OCI-LY3 (cell line): ENCODE data around the gene ALKAL2.

Source experiments
- H2AFZ ChIP-seq: fragments of 200-600, 300-600 bp; shearing (Covaris generic); 2 replicates; pipeline ENCODE4 v1.6.0; 2014; ENCODE audit warnings: antibody characterized with exemption, low read depth, low read length
- H3K27ac ChIP-seq: fragments of 200-600, 300-600 bp; sonication (generic); 2 replicates; pipeline ENCODE4 v1.5.1; 2014; ENCODE audit warnings: mild to moderate bottlenecking, low read length, moderate library complexity, mixed read lengths
- H3K27me3 ChIP-seq: fragments of 200-600, 300-600 bp; sonication (generic); 2 replicates; pipeline ENCODE4 v1.6.1; 2014; ENCODE audit warnings: low read depth, low read length, mixed read lengths
- H3K36me3 ChIP-seq: fragments of 200-600, 300-600 bp; sonication (generic); replicated peaks from 2 replicates; pipeline ENCODE3; 2014; ENCODE audit warnings: low read depth, low read length, mixed read lengths
- H3K4me1 ChIP-seq: fragments of 300-600, 200-600 bp; sonication (generic); 2 replicates; pipeline ENCODE4 v1.6.1; 2014; ENCODE audit warnings: low read length, mixed read lengths
- H3K4me2 ChIP-seq: fragments of 200-600, 300-600 bp; sonication (generic); 2 replicates; pipeline ENCODE4 v1.6.1; 2014; ENCODE audit warnings: low read length, mixed read lengths
- H3K4me3 ChIP-seq: fragments of 300-600, 200-600 bp; sonication (generic); 2 replicates; pipeline ENCODE4 v1.5.1; 2014; ENCODE audit warnings: antibody characterized with exemption, mild to moderate bottlenecking, low read length, moderate library complexity
- H3K79me2 ChIP-seq: fragments of 300-600, 200-600 bp; shearing (Covaris generic); 2 replicates; pipeline ENCODE4 v1.6.1; 2014; ENCODE audit warnings: mild to moderate bottlenecking, low read length, mixed read lengths
- H3K9ac ChIP-seq: fragments of 300-600, 200-600 bp; shearing (Covaris generic); 2 replicates; pipeline ENCODE4 v1.6.0; 2014; ENCODE audit warnings: mild to moderate bottlenecking, low read length, moderate library complexity
- H3K9me3 ChIP-seq: fragments of 200-600, 300-600 bp; shearing (Covaris generic); 2 replicates; pipeline ENCODE4 v1.6.1; 2014; ENCODE audit warnings: low read length, mixed read lengths; ENCODE audit not compliant: insufficient read depth
- H4K20me1 ChIP-seq: fragments of 200-600, 300-600 bp; sonication (generic); 2 replicates; pipeline ENCODE4 v1.6.1; 2016; ENCODE audit warnings: low read length, mixed read lengths; ENCODE audit not compliant: insufficient read depth
- EZH2phosphoT487 ChIP-seq: fragments of 200-600 bp; shearing (Covaris generic); IDR thresholded peaks from 2 replicates; pipeline ENCODE4 v1.6.1; 2018; ENCODE audit warnings: antibody characterized with exemption, mixed run types, low read depth
- TF ChIP-seq, protein P1 (sequence below): fragments of 200-600, 300-600 bp; sonication (generic); IDR thresholded peaks from 2 replicates; pipeline ENCODE4 v1.5.1; 2014; ENCODE audit warnings: antibody characterized with exemption, low read length, low read depth

Gene ALKAL2

DNA sequence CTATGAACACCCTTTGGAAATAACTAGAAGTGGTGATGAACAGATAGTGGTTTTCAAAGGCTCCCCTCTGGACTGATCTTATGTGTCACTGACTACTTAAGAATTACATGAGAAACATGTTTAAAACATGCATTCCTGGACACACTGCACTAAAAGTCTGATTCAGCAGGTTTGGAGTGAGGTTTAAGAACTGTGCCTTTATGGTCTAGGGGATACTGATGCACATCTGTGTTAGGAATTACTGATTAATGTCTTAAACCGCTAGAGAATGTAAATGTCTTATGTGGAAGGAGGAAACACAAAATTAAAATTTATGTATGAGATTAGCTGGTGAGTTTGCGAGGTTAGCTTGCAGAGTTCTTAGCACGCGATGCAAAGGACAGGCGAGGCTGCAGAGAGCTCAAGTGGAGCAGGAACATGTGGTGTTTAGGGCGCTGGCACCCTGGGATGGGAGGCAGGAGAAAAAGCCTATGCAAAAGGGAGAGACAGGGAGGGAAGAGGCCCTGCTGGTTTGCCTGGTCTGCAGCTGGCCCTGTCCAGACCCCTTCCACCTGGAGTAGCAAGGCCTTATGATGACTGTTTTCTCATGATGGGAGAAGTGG, 35.8 kb downstream of the ALKAL2 start:
- no peak overlapping the region for H3K4me2 ChIP-seq
- no peaks in the 10 kb centered on the region for H3K27me3 ChIP-seq
- H3K27ac ChIP-seq = no peak overlapping the region
- TF ChIP-seq EZH2phosphoT487 = no peak
- TF ChIP-seq, protein P1, sequence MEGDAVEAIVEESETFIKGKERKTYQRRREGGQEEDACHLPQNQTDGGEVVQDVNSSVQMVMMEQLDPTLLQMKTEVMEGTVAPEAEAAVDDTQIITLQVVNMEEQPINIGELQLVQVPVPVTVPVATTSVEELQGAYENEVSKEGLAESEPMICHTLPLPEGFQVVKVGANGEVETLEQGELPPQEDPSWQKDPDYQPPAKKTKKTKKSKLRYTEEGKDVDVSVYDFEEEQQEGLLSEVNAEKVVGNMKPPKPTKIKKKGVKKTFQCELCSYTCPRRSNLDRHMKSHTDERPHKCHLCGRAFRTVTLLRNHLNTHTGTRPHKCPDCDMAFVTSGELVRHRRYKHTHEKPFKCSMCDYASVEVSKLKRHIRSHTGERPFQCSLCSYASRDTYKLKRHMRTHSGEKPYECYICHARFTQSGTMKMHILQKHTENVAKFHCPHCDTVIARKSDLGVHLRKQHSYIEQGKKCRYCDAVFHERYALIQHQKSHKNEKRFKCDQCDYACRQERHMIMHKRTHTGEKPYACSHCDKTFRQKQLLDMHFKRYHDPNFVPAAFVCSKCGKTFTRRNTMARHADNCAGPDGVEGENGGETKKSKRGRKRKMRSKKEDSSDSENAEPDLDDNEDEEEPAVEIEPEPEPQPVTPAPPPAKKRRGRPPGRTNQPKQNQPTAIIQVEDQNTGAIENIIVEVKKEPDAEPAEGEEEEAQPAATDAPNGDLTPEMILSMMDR = no peak
- no peak overlapping the region for H2AFZ ChIP-seq
- H4K20me1 ChIP-seq = no peaks in the 10 kb centered on the region
- no peak overlapping the region for H3K4me3 ChIP-seq
- H3K4me1 ChIP-seq = no peaks in the 10 kb centered on the region
- H3K9ac ChIP-seq = no peak overlapping the region
- H3K9me3 ChIP-seq = no peaks in the 10 kb centered on the region
- H3K36me3 ChIP-seq = no peaks in the 10 kb centered on the region
- H3K79me2 ChIP-seq = no peaks in the 10 kb centered on the region

- H3K27ac ChIP-seq = no peak overlapping the region
- H3K4me2 ChIP-seq = no peak overlapping the region
- no peaks in the 10 kb centered on the region for H3K36me3 ChIP-seq
- H3K27me3 ChIP-seq = no peaks in the 10 kb centered on the region
- H3K9me3 ChIP-seq = no peaks in the 10 kb centered on the region
- no peaks in the 10 kb centered on the region for H4K20me1 ChIP-seq
- no peak overlapping the region for H3K4me3 ChIP-seq
- H3K4me1 ChIP-seq = no peaks in the 10 kb centered on the region
- no peaks in the 10 kb centered on the region for H3K79me2 ChIP-seq
- TF ChIP-seq, protein P1 = no peak
- TF ChIP-seq EZH2phosphoT487 = no peak
- no peak overlapping the region for H3K9ac ChIP-seq
- H2AFZ ChIP-seq = no peak overlapping the region
These were observed 38.3 kb downstream of the ALKAL2 start for GRCh38 chr2:249538-250042.

GRCh38 chr2:248724-249123, 39.2 kb downstream of the ALKAL2 start:
- Histone ChIP-seq H3K4me3 (no peak overlapping the region), H3K4me2 (no peak overlapping the region), H3K9me3 (no peaks in the 10 kb centered on the region), H2AFZ (no peak overlapping the region), H3K9ac (no peak overlapping the region), H3K27me3 (no peaks in the 10 kb centered on the region), H3K79me2 (no peaks in the 10 kb centered on the region), H3K36me3 (no peaks in the 10 kb centered on the region), H4K20me1 (no peaks in the 10 kb centered on the region), H3K4me1 (no peaks in the 10 kb centered on the region), H3K27ac (no peak overlapping the region)
- no peak for TF ChIP-seq EZH2phosphoT487
- TF ChIP-seq, protein P1 = no peak

DNA sequence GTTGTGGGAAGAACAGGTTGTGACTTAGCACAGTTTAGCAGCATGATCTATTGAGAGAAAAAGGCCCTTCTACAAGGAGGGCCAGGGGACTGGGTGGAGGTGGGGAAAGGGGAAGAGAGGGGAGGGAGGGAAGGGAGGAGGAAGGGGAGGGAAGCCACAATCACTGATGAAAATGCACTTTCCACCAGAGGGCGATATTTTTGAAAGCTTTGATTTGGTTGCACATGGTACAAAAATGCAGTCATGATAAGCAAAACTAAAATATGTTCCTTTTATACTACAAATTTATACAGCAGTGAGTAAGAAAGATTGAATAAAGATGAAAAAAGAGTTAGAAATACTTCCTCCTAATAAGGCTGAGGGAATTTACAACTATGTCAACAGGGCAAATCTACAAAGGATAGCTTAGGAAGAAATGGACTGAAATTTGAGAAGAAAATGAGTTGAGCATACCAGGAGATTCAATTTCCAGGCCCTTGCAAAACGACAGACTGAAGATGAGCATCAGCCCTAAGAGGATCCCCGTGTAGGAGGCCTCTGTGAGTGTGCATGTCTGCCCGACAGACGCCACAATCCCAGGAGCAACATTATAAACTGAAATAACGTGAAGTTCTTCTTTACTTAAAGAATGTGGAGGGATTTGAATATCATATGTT, 41.3 kb downstream of the ALKAL2 start:
- H3K27me3 ChIP-seq = no peaks in the 10 kb centered on the region
- no peak overlapping the region for H3K4me2 ChIP-seq
- H3K9ac ChIP-seq = no peak overlapping the region
- no peaks in the 10 kb centered on the region for H3K36me3 ChIP-seq
- no peaks in the 10 kb centered on the region for H3K9me3 ChIP-seq
- H3K79me2 ChIP-seq = no peaks in the 10 kb centered on the region
- H3K4me3 ChIP-seq = no peak overlapping the region
- H3K27ac ChIP-seq = no peak overlapping the region
- H3K4me1 ChIP-seq = no peaks in the 10 kb centered on the region
- TF ChIP-seq, protein P1 = peak; percentile 58
- TF ChIP-seq EZH2phosphoT487 = no peak
- no peaks in the 10 kb centered on the region for H4K20me1 ChIP-seq
- no peak overlapping the region for H2AFZ ChIP-seq
